ENCODE measurements around the gene SCO1.
"Not testable (repeated sequence)": the region's sequence is repeated elsewhere in the genome, so short reads cannot be mapped to it uniquely, and the experiment has no call there.

Gene SCO1

GRCh38 chr17:10699856-10700255, 2.5 kb upstream of the SCO1 start:
- peak; percentile 44 for DNase-seq
- H3K4me3 Mint-ChIP-seq = peak overlapping the region; percentile 54
- H3K27ac Mint-ChIP-seq = peak overlapping the region; percentile 97

GRCh38 chr17:10698096-10698818, 924 bp upstream of the SCO1 start:
- Mint-ChIP-seq H3K27me3 (no peaks in the 10 kb centered on the region), H3K9me3 (no peaks in the 10 kb centered on the region), H3K27ac (peak overlapping the region; percentile 97), H3K4me1 (peaks cover 67% of the 10 kb centered on the region), H3K4me3 (peak overlapping the region; percentile 97), H3K36me3 (peaks cover 40% of the 10 kb centered on the region)
- CTCF ChIA-PET = no interaction called here
- DNase-seq = no peak

More at GRCh38 chr17:10699856-10700255, 2.5 kb upstream of the SCO1 start:
- CTCF ChIA-PET = interaction anchor here (1.2 kb wide), 1 partner anchor 37 kb away, joined by 4 read pairs; no protein-coding TSS in a partner anchor
- Mint-ChIP-seq H3K36me3 (peaks cover 34% of the 10 kb centered on the region), H3K9me3 (no peaks in the 10 kb centered on the region), H3K4me1 (peaks cover 68% of the 10 kb centered on the region), H3K27me3 (no peaks in the 10 kb centered on the region)

GRCh38 chr17:10695875-10696407, 1.4 kb downstream of the SCO1 start:
- not testable (repeated sequence) for H3K27ac Mint-ChIP-seq, H3K9me3 Mint-ChIP-seq, DNase-seq, H3K27me3 Mint-ChIP-seq
- Mint-ChIP-seq H3K4me1 (peaks cover 56% of the 10 kb centered on the region), H3K36me3 (peaks cover 45% of the 10 kb centered on the region), H3K4me3 (peak overlapping the region; percentile 97)
- CTCF ChIA-PET = interaction anchor here (1.8 to 2.3 kb wide), 2 partner anchors 12 to 42 kb away, joined by 5 to 9 read pairs; no protein-coding TSS in a partner anchor

GRCh38 chr17:10687499-10687898, 9.8 kb downstream of the SCO1 start:
- DNase-seq = no peak
- CTCF ChIA-PET = no interaction called here
- Mint-ChIP-seq H3K36me3 (peaks cover 58% of the 10 kb centered on the region), H3K27ac (no peak overlapping the region), H3K27me3 (no peaks in the 10 kb centered on the region), H3K4me1 (peaks cover 13% of the 10 kb centered on the region), H3K4me3 (no peak overlapping the region), H3K9me3 (no peaks in the 10 kb centered on the region)

GRCh38 chr17:10683853-10684252, 13.5 kb downstream of the SCO1 start:
- peaks cover 54% of the 10 kb centered on the region for H3K36me3 Mint-ChIP-seq

GRCh38 chr17:10681866-10682446, 15.4 kb downstream of the SCO1 start:
- H3K4me1 Mint-ChIP-seq = no peaks in the 10 kb centered on the region
- CTCF ChIA-PET = interaction anchor here (2.3 kb wide), 1 partner anchor 36 kb away, joined by 9 read pairs; no protein-coding TSS in a partner anchor
- no peaks in the 10 kb centered on the region for H3K27me3 Mint-ChIP-seq
- no peak overlapping the region for H3K27ac Mint-ChIP-seq
- DNase-seq = no peak
- H3K36me3 Mint-ChIP-seq = peaks cover 62% of the 10 kb centered on the region
- H3K4me3 Mint-ChIP-seq = no peak overlapping the region
- H3K9me3 Mint-ChIP-seq = no peaks in the 10 kb centered on the region

More at GRCh38 chr17:10683853-10684252, 13.5 kb downstream of the SCO1 start:
- no peaks in the 10 kb centered on the region for H3K4me1 Mint-ChIP-seq
- CTCF ChIA-PET = interaction anchor here (0.8 to 3.5 kb wide), 11 partner anchors 8 to 67 kb away, joined by 3 to 21 read pairs (median 3); no protein-coding TSS in a partner anchor
- no peaks in the 10 kb centered on the region for H3K27me3 Mint-ChIP-seq
- no peak overlapping the region for H3K4me3 Mint-ChIP-seq
- H3K27ac Mint-ChIP-seq = no peak overlapping the region
- H3K9me3 Mint-ChIP-seq = no peaks in the 10 kb centered on the region
- no peak for DNase-seq

GRCh38 chr17:10674704-10675103, 22.6 kb downstream of the SCO1 start:
- H3K4me1 Mint-ChIP-seq = no peaks in the 10 kb centered on the region
- no peak overlapping the region for H3K27ac Mint-ChIP-seq
- no peaks in the 10 kb centered on the region for H3K9me3 Mint-ChIP-seq
- no peak for DNase-seq
- peaks cover 19% of the 10 kb centered on the region for H3K36me3 Mint-ChIP-seq
- no peaks in the 10 kb centered on the region for H3K27me3 Mint-ChIP-seq
- no peak overlapping the region for H3K4me3 Mint-ChIP-seq
- CTCF ChIA-PET = interaction anchor here (1.9 kb wide), 1 partner anchor 9 kb away, joined by 7 read pairs; no protein-coding TSS in a partner anchor

- Mint-ChIP-seq H3K27me3 (no peaks in the 10 kb centered on the region), H3K27ac (no peak overlapping the region), H3K36me3 (peaks cover 11% of the 10 kb centered on the region), H3K9me3 (no peaks in the 10 kb centered on the region), H3K4me1 (no peaks in the 10 kb centered on the region), H3K4me3 (no peak overlapping the region)
- CTCF ChIA-PET = interaction anchor here (1.2 kb wide), 1 partner anchor 27 kb away, joined by 3 read pairs; no protein-coding TSS in a partner anchor
- DNase-seq = no peak
Observed at GRCh38 chr17:10673312-10673711, 24.0 kb downstream of the SCO1 start.

- Mint-ChIP-seq H3K36me3 (no peaks in the 10 kb centered on the region), H3K4me1 (no peaks in the 10 kb centered on the region), H3K4me3 (no peak overlapping the region), H3K27ac (no peak overlapping the region), H3K27me3 (no peaks in the 10 kb centered on the region), H3K9me3 (no peaks in the 10 kb centered on the region)
- no peak for DNase-seq
- CTCF ChIA-PET = no interaction called here
Observed at GRCh38 chr17:10668775-10669174, 28.6 kb downstream of the SCO1 start.

- DNase-seq = no peak
- no peak overlapping the region for H3K4me3 Mint-ChIP-seq
- CTCF ChIA-PET = no interaction called here
Observed at GRCh38 chr17:10666906-10667305, 30.4 kb downstream of the SCO1 start.

GRCh38 chr17:10664571-10664970, 32.8 kb downstream of the SCO1 start:
- no peaks in the 10 kb centered on the region for H3K9me3 Mint-ChIP-seq
- no peak for DNase-seq
- no peak overlapping the region for H3K4me3 Mint-ChIP-seq
- no peaks in the 10 kb centered on the region for H3K36me3 Mint-ChIP-seq
- H3K4me1 Mint-ChIP-seq = no peaks in the 10 kb centered on the region
- no peaks in the 10 kb centered on the region for H3K27me3 Mint-ChIP-seq
- H3K27ac Mint-ChIP-seq = no peak overlapping the region
- CTCF ChIA-PET = interaction anchor here (1.6 to 1.8 kb wide), 2 partner anchors 18 to 35 kb away, joined by 4 to 6 read pairs; no protein-coding TSS in a partner anchor

More at GRCh38 chr17:10666906-10667305, 30.4 kb downstream of the SCO1 start:
- Mint-ChIP-seq H3K27me3 (no peaks in the 10 kb centered on the region), H3K27ac (no peak overlapping the region), H3K36me3 (no peaks in the 10 kb centered on the region), H3K4me1 (no peaks in the 10 kb centered on the region), H3K9me3 (no peaks in the 10 kb centered on the region)

- H3K27me3 Mint-ChIP-seq = no peaks in the 10 kb centered on the region
- no peaks in the 10 kb centered on the region for H3K4me1 Mint-ChIP-seq
- no peak overlapping the region for H3K27ac Mint-ChIP-seq
- H3K36me3 Mint-ChIP-seq = no peaks in the 10 kb centered on the region
- no peak overlapping the region for H3K4me3 Mint-ChIP-seq
- no peak for DNase-seq
- CTCF ChIA-PET = no interaction called here
- H3K9me3 Mint-ChIP-seq = no peaks in the 10 kb centered on the region
Observed at GRCh38 chr17:10663231-10663630, 34.1 kb downstream of the SCO1 start.

- H3K27ac Mint-ChIP-seq = no peak overlapping the region
- CTCF ChIA-PET = no interaction called here
- H3K4me1 Mint-ChIP-seq = no peaks in the 10 kb centered on the region
- H3K27me3 Mint-ChIP-seq = no peaks in the 10 kb centered on the region
- no peaks in the 10 kb centered on the region for H3K36me3 Mint-ChIP-seq
- no peaks in the 10 kb centered on the region for H3K9me3 Mint-ChIP-seq
- H3K4me3 Mint-ChIP-seq = no peak overlapping the region
- no peak for DNase-seq
Observed at GRCh38 chr17:10661437-10661836, 35.9 kb downstream of the SCO1 start.

GRCh38 chr17:10657879-10658278, 39.5 kb downstream of the SCO1 start:
- CTCF ChIA-PET = interaction anchor here (0.7 to 1.0 kb wide), 3 partner anchors 11 to 330 kb away, joined by 3 to 6 read pairs (median 4); no protein-coding TSS in a partner anchor
- Mint-ChIP-seq H3K36me3 (no peaks in the 10 kb centered on the region), H3K4me3 (no peak overlapping the region), H3K27ac (no peak overlapping the region), H3K27me3 (peaks cover 4% of the 10 kb centered on the region), H3K4me1 (peaks cover 10% of the 10 kb centered on the region), H3K9me3 (no peaks in the 10 kb centered on the region)
- no peak for DNase-seq

Data from activated naive CD4-positive, alpha-beta T cell treated with anti-CD3 and anti-CD28 coated beads, Interleukin-2, amount 10 ng/mL, durations not matched to agents 7 days and 5 days (primary cell).